Effector memory CD4-positive, alpha-beta T cell (primary cell): ENCODE data around the gene SLC45A1.
A peak's percentile ranks its signal among the peaks of the same experiment; 100 is the strongest.
"Not testable (repeated sequence)": the region's sequence is repeated elsewhere in the genome, so short reads cannot be mapped to it uniquely, and the experiment has no call there.

Experiments
- DNase-seq, 3 donors: peaks; one replicate each; pipeline ENCODE4 v3.0.0-alpha.2; 2020
- H3K27ac ChIP-seq: 2 replicates; pipeline ENCODE4 v1.7.0; 2013; ENCODE audit warnings: mild to moderate bottlenecking, low read length, moderate library complexity; ENCODE audit not compliant: insufficient read depth, poor library complexity, severe bottlenecking
- H3K27me3 ChIP-seq: replicated peaks from 2 replicates; pipeline ENCODE4 v1.7.0; 2013; ENCODE audit warnings: mild to moderate bottlenecking, low read length; ENCODE audit not compliant: insufficient read depth, control insufficient read depth, poor library complexity, severe bottlenecking
- H3K36me3 ChIP-seq: 2 replicates; pipeline ENCODE4 v1.7.0; 2013; ENCODE audit warnings: mild to moderate bottlenecking, low read length, moderate library complexity; ENCODE audit not compliant: control insufficient read depth, insufficient read depth
- H3K4me1 ChIP-seq: 2 replicates; pipeline ENCODE4 v1.7.0; 2013; ENCODE audit warnings: low read length, mild to moderate bottlenecking; ENCODE audit not compliant: control insufficient read depth, insufficient read depth, poor library complexity, severe bottlenecking
- H3K4me3 ChIP-seq: 2 replicates; pipeline ENCODE4 v1.7.0; 2013; ENCODE audit warnings: low read length, low read depth, mild to moderate bottlenecking; ENCODE audit not compliant: insufficient read depth, poor library complexity, severe bottlenecking
- H3K9me3 ChIP-seq: 2 replicates; pipeline ENCODE4 v1.7.0; 2013; ENCODE audit warnings: mild to moderate bottlenecking, low read length, moderate library complexity; ENCODE audit not compliant: control insufficient read depth

Gene SLC45A1

DNA sequence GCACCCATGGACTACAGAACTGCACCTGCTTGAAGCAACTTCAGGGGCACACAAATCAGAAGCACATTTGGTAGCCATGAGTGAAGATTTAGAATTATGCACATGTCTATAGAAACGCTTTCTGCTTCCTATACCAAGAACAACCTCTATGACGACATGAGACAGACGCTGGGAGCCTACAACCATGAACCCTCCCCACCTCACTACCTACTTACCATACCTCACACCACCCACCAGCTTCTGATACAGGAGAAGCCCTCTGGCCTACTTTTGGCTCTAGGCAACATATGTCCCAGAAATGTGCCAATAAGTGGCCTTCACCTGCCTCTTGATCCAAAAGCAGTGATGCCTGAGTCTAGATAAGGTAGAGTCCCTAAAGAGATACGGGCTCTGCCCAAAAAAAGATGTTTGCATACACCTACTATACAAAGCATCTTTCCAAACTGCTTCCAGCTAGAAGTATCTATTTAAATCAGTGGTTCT is 58.5 kb downstream of the SLC45A1 start:
- Histone ChIP-seq H3K9me3 (no peaks in the 10 kb centered on the region), H3K27me3 (no peaks in the 10 kb centered on the region), H3K4me1 (peaks cover 14% of the 10 kb centered on the region), H3K4me3 (no peak overlapping the region), H3K36me3 (peaks cover 23% of the 10 kb centered on the region), H3K27ac (no peak overlapping the region)
- DNase-seq: no peak

- H3K36me3 ChIP-seq: peaks cover 14% of the 10 kb centered on the region
- H3K27ac ChIP-seq: no peak overlapping the region
- H3K4me3 ChIP-seq: no peak overlapping the region
- no peaks in the 10 kb centered on the region for H3K27me3 ChIP-seq
- H3K4me1 ChIP-seq: peaks cover 25% of the 10 kb centered on the region
- no peak for DNase-seq
- H3K9me3 ChIP-seq: no peaks in the 10 kb centered on the region
Observed at GRCh38 chr1:8377271-8377981, 59.5 kb downstream of the SLC45A1 start.

DNA sequence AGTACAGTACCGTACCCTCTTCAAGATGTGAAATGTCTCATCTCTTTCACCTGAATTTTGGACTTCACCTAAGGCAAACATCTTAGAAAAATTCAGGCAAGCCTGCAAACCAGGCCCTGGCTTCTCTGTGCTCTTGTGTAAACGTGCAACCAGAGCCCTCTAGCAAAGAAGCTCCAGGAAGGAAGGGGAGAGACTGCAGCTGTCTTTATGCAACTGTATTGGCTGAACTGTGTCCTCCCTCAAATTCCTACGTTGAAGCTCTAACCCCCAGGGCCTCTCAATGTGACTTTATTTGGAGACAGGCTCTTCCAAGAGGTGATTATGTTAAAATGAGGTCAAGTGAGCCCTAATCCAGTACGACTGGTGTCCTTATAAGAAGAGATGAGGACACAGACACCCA is 60.3 kb downstream of the SLC45A1 start:
- Histone ChIP-seq H3K27me3 (no peaks in the 10 kb centered on the region), H3K27ac (no peak overlapping the region), H3K4me1 (peaks cover 32% of the 10 kb centered on the region), H3K36me3 (peaks cover 8% of the 10 kb centered on the region), H3K4me3 (no peak overlapping the region), H3K9me3 (no peaks in the 10 kb centered on the region)
- DNase-seq: no peak

- Histone ChIP-seq H3K4me1 (peaks cover 32% of the 10 kb centered on the region), H3K4me3 (no peak overlapping the region), H3K27ac (no peak overlapping the region), H3K27me3 (no peaks in the 10 kb centered on the region), H3K36me3 (peaks cover 4% of the 10 kb centered on the region), H3K9me3 (no peaks in the 10 kb centered on the region)
- DNase-seq: no peak
Observed at GRCh38 chr1:8378981-8379470, 61.1 kb downstream of the SLC45A1 start.

- no peak overlapping the region for H3K4me3 ChIP-seq
- DNase-seq: no peak
- H3K27me3 ChIP-seq: no peaks in the 10 kb centered on the region
- H3K27ac ChIP-seq: no peak overlapping the region
- peaks cover 34% of the 10 kb centered on the region for H3K4me1 ChIP-seq
- H3K36me3 ChIP-seq: peaks cover 4% of the 10 kb centered on the region
- H3K9me3 ChIP-seq: no peaks in the 10 kb centered on the region
Observed at GRCh38 chr1:8379513-8380186, 61.7 kb downstream of the SLC45A1 start.

DNA sequence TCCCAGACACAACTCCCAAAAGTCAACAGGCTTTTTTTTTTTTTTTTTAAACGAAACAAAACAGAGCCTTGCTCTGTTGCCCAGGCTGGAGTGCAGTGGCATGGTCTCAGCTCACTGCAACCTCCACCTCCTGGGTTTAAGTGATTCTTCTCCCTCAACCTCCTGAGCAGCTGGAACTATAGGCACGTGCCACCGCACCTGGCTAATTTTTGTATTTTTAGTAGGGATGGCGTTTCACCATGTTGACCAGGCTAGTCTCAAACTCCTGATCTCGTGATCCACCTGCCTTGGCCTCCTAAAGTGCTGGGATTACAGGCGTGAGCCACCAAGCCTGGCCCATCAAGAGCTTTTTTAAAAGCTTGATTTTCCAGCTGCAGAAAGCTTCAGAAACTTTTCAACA is 62.4 kb downstream of the SLC45A1 start:
- not testable (repeated sequence) for H3K27me3 ChIP-seq, DNase-seq, H3K9me3 ChIP-seq, H3K27ac ChIP-seq, H3K4me3 ChIP-seq, H3K36me3 ChIP-seq
- peaks cover 41% of the 10 kb centered on the region for H3K4me1 ChIP-seq

GRCh38 chr1:8381618-8382017 is 63.7 kb downstream of the SLC45A1 start:
- Histone ChIP-seq H3K27me3 (no peaks in the 10 kb centered on the region), H3K27ac (no peak overlapping the region), H3K36me3 (peaks cover 4% of the 10 kb centered on the region), H3K9me3 (no peaks in the 10 kb centered on the region), H3K4me3 (no peak overlapping the region), H3K4me1 (peaks cover 42% of the 10 kb centered on the region)
- no peak for DNase-seq

DNA sequence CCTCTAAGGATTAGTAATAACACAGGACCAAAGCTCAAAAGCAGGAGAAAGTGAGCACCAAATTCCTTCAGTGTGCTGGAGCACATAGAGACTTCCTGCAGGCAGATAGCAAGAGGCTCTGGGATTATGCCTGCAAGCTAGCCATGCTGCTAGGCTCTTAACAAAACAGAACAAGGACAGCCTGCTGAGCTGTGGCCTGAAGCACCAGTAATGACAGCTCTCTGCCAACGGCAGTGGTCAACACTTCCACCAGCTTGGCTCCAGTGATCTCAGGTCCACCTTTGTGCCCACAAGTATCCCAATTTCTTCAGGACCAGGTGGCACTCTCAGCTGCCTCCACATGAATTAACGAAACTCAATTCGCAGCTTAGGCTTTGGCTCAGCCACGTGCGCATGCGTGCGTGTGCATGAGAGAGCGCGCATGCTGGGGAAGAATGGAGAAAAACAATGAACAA is 64.2 kb downstream of the SLC45A1 start:
- Histone ChIP-seq H3K36me3 (peaks cover 4% of the 10 kb centered on the region), H3K4me3 (no peak overlapping the region), H3K27me3 (no peaks in the 10 kb centered on the region), H3K4me1 (peaks cover 42% of the 10 kb centered on the region), H3K27ac (no peak overlapping the region), H3K9me3 (no peaks in the 10 kb centered on the region)
- DNase-seq: no peak

- Histone ChIP-seq H3K27me3 (no peaks in the 10 kb centered on the region), H3K4me1 (peaks cover 42% of the 10 kb centered on the region), H3K9me3 (no peaks in the 10 kb centered on the region), H3K4me3 (no peak overlapping the region), H3K36me3 (peaks cover 4% of the 10 kb centered on the region), H3K27ac (peak overlapping the region; percentile 24)
- no peak for DNase-seq
Observed at GRCh38 chr1:8382608-8383505, 64.9 kb downstream of the SLC45A1 start.
